RWPE1 (cell line): ENCODE results near the gene TACR1.
"Not testable (repeated sequence)": the region's sequence is repeated elsewhere in the genome, so short reads cannot be mapped to it uniquely, and the experiment has no call there.

ENCODE experiments used
- CTCF ChIA-PET: fragments of 350-600 bp; sonication (Branson Sonifier 250); formaldehyde crosslinking; extraction: SDS; loops from one replicate; lab custom pipeline; 2021; lab: Yijun Ruan, JAX
- POLR2A ChIA-PET: fragments of 400-600 bp; formaldehyde crosslinking; extraction: SDS; loops from one replicate; lab custom pipeline; 2020; ENCODE audit warnings: antibody characterized with exemption; ENCODE audit not compliant: low non-redundant PET; lab: Yijun Ruan, JAX
- DNase-seq: peaks from one replicate; pipeline ENCODE4 v3.0.0; 2012; ENCODE audit warnings: low spot score
- H3K27ac ChIP-seq: fragments of 450-650 bp; 2 replicates; pipeline ENCODE4 v1.5.1; 2017
- TF ChIP-seq, protein P1 (sequence below): fragments of 450-650 bp; conservative IDR thresholded peaks from 2 replicates; pipeline ENCODE4 v1.5.1; 2017; ENCODE audit warnings: low read depth, mild to moderate bottlenecking

Gene TACR1, protein sequence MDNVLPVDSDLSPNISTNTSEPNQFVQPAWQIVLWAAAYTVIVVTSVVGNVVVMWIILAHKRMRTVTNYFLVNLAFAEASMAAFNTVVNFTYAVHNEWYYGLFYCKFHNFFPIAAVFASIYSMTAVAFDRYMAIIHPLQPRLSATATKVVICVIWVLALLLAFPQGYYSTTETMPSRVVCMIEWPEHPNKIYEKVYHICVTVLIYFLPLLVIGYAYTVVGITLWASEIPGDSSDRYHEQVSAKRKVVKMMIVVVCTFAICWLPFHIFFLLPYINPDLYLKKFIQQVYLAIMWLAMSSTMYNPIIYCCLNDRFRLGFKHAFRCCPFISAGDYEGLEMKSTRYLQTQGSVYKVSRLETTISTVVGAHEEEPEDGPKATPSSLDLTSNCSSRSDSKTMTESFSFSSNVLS

DNA sequence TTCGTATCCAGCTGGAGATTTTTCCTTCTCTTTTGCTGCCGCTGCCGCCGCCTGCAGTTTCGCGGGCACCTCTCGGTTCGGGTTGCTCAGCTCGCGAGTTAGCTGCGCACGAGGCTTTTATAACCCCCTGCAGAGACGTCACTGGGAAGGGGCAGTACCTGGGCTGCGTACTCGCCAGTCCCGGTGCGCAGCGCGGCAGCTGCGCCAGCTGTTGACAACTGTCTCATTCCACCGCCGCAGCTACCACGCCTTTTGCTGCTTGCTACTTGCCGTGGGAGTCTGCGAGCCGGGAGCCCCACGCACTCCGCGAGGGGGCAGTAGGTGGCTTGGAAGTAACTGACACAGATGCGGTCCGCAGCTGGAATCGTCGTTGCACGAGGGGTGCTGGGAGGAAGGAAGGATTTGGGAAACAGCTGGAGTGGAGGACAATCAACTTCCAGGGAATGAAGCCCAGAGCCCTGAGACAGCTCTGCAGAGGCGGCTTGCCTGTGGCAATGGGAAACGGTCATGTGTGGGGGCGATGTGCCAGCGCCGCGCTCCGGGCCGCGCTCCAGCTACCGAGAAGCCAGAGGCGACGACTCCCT lies at the start of gene TACR1:
Gene TACR1, minus strand, starts transcription at position 93 of the 584 bp plus-strand sequence. CDS start 586 bp downstream, outside the sequence.
- no peak within 1 kb of the TSS for H3K27ac ChIP-seq
- TF ChIP-seq, protein P1, sequence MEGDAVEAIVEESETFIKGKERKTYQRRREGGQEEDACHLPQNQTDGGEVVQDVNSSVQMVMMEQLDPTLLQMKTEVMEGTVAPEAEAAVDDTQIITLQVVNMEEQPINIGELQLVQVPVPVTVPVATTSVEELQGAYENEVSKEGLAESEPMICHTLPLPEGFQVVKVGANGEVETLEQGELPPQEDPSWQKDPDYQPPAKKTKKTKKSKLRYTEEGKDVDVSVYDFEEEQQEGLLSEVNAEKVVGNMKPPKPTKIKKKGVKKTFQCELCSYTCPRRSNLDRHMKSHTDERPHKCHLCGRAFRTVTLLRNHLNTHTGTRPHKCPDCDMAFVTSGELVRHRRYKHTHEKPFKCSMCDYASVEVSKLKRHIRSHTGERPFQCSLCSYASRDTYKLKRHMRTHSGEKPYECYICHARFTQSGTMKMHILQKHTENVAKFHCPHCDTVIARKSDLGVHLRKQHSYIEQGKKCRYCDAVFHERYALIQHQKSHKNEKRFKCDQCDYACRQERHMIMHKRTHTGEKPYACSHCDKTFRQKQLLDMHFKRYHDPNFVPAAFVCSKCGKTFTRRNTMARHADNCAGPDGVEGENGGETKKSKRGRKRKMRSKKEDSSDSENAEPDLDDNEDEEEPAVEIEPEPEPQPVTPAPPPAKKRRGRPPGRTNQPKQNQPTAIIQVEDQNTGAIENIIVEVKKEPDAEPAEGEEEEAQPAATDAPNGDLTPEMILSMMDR = 0 out of 2 replicates have a peak, but pooled peaks have one; percentile 8
- CTCF ChIA-PET = interaction anchor here (0.6 to 1.4 kb wide), 4 partner anchors 10 to 202 kb away, joined by 4 to 5 read pairs (median 4); no protein-coding TSS in a partner anchor
- POLR2A ChIA-PET = no interaction called here
- peak; percentile 14 for DNase-seq

DNA sequence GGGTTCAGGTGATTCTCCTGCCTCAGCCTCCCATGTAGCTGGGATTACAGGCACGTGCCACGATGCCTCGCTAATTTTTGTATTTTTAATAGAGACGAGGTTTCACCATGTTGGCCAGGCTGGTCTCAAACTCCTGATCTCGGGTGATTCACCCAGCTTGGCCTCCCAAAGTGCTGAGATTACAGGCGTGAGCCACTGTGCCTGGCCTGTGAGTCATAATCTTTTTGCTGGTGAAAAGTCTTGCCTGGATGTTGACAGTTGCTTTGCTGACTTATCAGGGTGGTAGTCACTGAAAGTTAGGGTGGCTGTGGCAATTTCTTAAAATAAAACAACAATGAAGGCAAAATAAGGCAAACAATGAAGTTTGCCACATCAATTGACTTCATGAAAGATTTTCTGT lies 49.3 kb upstream of the TACR1 start:
- CTCF ChIA-PET, H3K27ac ChIP-seq, DNase-seq, POLR2A ChIA-PET: not testable (repeated sequence)

DNA sequence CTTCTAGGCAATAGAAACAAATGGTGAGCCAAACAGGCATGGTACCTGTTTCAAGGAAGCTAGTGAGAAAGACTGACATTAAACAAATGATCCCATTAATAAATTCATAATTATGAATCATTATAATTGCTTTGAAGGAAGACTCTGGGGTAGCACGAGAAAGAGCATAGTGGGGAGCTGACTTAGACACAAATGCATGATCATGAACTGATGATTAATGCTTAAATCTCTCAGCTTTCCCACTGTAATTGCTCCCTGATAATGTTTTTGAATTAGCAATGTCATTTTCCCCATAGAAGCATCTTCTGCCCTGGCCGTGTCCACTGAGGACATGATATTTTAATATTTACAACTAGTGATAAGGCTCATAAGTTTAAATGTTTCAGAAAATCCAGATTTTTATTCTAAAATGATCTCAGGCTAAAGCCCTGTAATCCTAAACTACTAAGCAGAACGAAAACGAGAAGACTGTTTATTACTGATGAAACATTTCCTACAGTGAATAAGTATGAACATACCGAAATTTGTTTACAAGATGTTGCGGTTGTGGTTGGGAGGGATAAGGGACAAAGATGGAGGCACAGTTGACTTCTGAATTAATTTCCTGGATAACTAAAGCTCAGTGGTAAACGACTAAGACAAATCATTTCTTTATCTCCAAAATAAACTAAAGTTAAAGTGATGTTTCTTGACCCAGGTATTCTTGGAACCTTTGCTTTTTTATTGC lies 47.3 kb upstream of the TACR1 start:
- no peak overlapping the region for H3K27ac ChIP-seq
- CTCF ChIA-PET = no interaction called here
- no peak for DNase-seq
- POLR2A ChIA-PET = no interaction called here
- TF ChIP-seq, protein P1 = no peak

DNA sequence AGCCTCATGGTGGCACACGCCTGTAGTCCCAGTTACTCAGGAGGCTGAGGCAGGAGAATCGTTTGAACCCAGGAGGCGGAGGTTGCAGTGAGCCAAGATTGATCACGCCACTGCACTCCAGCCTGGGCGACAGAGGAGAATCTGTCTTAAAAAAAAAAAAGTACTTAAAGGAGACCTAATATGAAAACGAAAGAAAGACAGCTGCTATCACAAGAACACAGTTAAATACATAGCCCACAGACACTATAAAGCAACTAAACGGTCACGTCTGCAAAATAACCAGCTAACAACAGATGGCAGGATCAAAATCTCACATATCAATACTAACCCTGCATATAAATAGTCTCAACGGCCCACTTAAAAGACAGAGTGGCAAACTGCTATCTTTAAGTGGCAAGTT lies 43.9 kb upstream of the TACR1 start:
- TF ChIP-seq, protein P1 = no peak
- CTCF ChIA-PET = no interaction called here

DNA sequence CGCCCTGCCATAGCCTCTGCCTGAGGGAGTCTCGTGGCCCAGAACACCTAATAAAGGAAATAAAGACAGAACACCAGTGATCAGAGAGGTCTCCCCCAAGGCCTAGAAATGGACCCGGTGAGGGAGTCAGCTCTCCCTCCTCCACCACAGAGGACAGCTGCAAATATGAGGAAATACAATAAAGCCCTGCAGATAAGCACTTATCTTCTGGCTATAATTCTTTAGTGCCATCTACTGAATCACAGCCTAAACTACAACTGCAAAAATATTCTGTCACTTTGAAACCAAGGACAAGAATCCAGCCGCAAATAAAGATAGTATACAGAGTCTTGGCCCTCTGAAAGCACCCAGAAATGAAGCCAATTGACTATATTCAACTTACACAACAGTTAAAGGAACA lies 42.4 kb upstream of the TACR1 start:
- TF ChIP-seq, protein P1 = 0 out of 2 replicates have a peak, but pooled peaks have one; percentile 13
- ChIA-PET POLR2A (no interaction called here), CTCF (interaction anchor here (0.6 kb wide), 2 partner anchors 216 to 466 kb away, joined by 3 read pairs; no protein-coding TSS in a partner anchor)
- DNase-seq = peak; percentile 5
- no peak overlapping the region for H3K27ac ChIP-seq

More for the DNA sequence above, 43.9 kb upstream of the TACR1 start:
- H3K27ac ChIP-seq = no peak overlapping the region
- POLR2A ChIA-PET = no interaction called here
- no peak for DNase-seq

DNA sequence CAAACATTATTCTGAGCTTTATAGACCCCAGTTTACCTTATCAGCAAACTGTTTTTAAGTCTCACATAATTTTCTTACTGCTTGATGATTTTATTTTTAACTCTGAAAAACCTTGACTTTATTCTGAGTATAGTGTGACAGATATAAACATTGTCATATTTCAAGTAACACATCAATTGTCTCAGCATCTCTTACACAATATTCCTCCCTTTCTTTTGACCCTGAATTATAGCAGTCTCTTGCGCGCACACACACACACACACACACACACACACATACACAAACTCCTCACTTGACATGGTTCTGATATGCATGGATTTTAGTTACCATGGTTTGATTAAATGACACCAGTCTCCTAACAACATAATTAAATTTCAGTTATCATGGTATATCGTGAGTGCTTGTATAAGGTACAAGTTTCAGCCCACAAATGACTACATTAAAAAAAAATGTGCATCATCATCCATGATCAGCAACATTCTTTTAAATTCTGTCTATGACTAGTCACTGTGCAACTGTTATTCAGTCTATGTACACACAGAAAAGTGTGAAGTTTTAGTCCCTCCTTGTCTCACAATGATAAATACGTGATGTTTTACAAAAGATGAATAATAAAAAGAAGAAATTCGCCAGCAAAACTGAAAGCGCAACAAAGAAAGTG lies 39.5 kb upstream of the TACR1 start:
- no peak overlapping the region for H3K27ac ChIP-seq
- TF ChIP-seq, protein P1 = no peak
- peak; percentile 33 for DNase-seq
- POLR2A ChIA-PET = no interaction called here
- CTCF ChIA-PET = interaction anchor here (0.7 kb wide), 1 partner anchor 67 kb away, joined by 3 read pairs; no protein-coding TSS in a partner anchor
